Esophagus squamous epithelium (tissue), 5 donors: ENCODE measurements around the gene KRTAP6-2. TPM values are rescaled to one million over a fixed set of nuclear protein-coding genes. Genes with fewer than 3 reads are reported as not detected.

ENCODE experiments used
- DNase-seq: peaks from one replicate; lab custom pipeline; 2025; lab: John Stamatoyannopoulos, UW
- H3K27ac ChIP-seq, 4 donors: fragments of 200-600 bp; sonication (generic); one replicate each; pipeline ENCODE4 v1.5.1; 2016 to 2019; ENCODE audit warnings: mild to moderate bottlenecking in 1 of 4
- H3K27me3 ChIP-seq, 4 donors: fragments of 200-600 bp; sonication (generic); 1 replicate in 3 of 4; 2 replicates in 1 of 4; pipeline versions ENCODE4 v1.5.1 to v1.6.0; 2017 to 2021; ENCODE audit warnings: antibody characterized with exemption in 1 of 4
- H3K36me3 ChIP-seq, 3 donors: fragments of 200-600 bp; sonication (generic); one replicate each; pipeline ENCODE4 v1.5.1; 2016 to 2019
- H3K4me1 ChIP-seq, 3 donors: fragments of 200-600 bp; sonication (generic); one replicate each; pipeline ENCODE4 v1.5.1; 2017 to 2019
- H3K4me3 ChIP-seq, 4 donors: fragments of 200-600 bp; sonication (generic); 1 replicate in 3 of 4; 2 replicates in 1 of 4; pipeline ENCODE4 v1.5.1; 2016 to 2019; ENCODE audit warnings: mild to moderate bottlenecking in 2 of 4, moderate library complexity in 1 of 4
- H3K9me3 ChIP-seq, 3 donors: fragments of 200-600 bp; sonication (generic); one replicate each; pipeline ENCODE4 v1.5.1; 2016 to 2019
- POLR2A ChIP-seq, 4 donors: fragments of 450-650 bp; IDR thresholded peaks; one replicate each; pipeline ENCODE4 v1.6.1; 2017; ENCODE audit warnings: antibody characterized with exemption in 4 of 4, mild to moderate bottlenecking in 4 of 4, moderate library complexity in 3 of 4
- WGBS, 2 donors: methylation state at CpG; one replicate each; pipeline ENCODE4 v1.1.5; 2018; 5-methylcytosine and 5-hydroxymethylcytosine counted together
- intact Hi-C: fragments of 100-400 bp; cut with DNase I; formaldehyde crosslinking; loops from one replicate; pipeline ENCODE4 v1.15.0; 2022
- total RNA-seq, 4 donors: library from RNA; depleted of rRNA; stranded (reverse); fragments of >200 nt; gene quantifications; one replicate each; pipeline ENCODE4 v1.1.0, GENCODE V29; 2016
- TF ChIP-seq, protein P1 (sequence below), 6 experiments: fragments of 450-650 bp in 4 of 6; fragments of 200-600 bp in 2 of 6; sonication (generic) in 2 of 6; IDR thresholded peaks; one replicate each; pipeline ENCODE4 v1.5.1; 2016 to 2019; ENCODE audit warnings: antibody characterized with exemption in 6 of 6, mild to moderate bottlenecking in 4 of 6, moderate library complexity in 4 of 6
- donor health status: DM: yes; HTN: yes; CAD: no.

The KRTAP6-2 gene
- total RNA-seq, 4 donors from 2014 or later = not detected

GRCh38 chr21:30563072-30563471 is 35.6 kb downstream of the KRTAP6-2 start:
- no peaks in the 10 kb centered on the region for H3K36me3 ChIP-seq
- H3K9me3 ChIP-seq = no peaks in the 10 kb centered on the region
- no peak overlapping the region for H3K27ac ChIP-seq
- no peaks in the 10 kb centered on the region for H3K27me3 ChIP-seq
- intact Hi-C loops = no loop called here
- TF ChIP-seq, protein P1, sequence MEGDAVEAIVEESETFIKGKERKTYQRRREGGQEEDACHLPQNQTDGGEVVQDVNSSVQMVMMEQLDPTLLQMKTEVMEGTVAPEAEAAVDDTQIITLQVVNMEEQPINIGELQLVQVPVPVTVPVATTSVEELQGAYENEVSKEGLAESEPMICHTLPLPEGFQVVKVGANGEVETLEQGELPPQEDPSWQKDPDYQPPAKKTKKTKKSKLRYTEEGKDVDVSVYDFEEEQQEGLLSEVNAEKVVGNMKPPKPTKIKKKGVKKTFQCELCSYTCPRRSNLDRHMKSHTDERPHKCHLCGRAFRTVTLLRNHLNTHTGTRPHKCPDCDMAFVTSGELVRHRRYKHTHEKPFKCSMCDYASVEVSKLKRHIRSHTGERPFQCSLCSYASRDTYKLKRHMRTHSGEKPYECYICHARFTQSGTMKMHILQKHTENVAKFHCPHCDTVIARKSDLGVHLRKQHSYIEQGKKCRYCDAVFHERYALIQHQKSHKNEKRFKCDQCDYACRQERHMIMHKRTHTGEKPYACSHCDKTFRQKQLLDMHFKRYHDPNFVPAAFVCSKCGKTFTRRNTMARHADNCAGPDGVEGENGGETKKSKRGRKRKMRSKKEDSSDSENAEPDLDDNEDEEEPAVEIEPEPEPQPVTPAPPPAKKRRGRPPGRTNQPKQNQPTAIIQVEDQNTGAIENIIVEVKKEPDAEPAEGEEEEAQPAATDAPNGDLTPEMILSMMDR (IDR thresholded peaks at IDR 0.05) = no peak
- no peak for TF ChIP-seq POLR2A (IDR thresholded peaks at IDR 0.05)
- 55 to 60% methylated on average over 6 of the region's 6 CpGs for WGBS, 2 donors
- no peak for DNase-seq
- H3K4me1 ChIP-seq = no peaks in the 10 kb centered on the region
- H3K4me3 ChIP-seq = no peak overlapping the region

- no peaks in the 10 kb centered on the region for H3K27me3 ChIP-seq
- TF ChIP-seq, protein P1 (IDR thresholded peaks at IDR 0.05) = no peak
- TF ChIP-seq POLR2A (IDR thresholded peaks at IDR 0.05) = no peak
These were observed 36.7 kb downstream of the KRTAP6-2 start for GRCh38 chr21:30561957-30562356.

GRCh38 chr21:30561264-30561895 is 37.3 kb downstream of the KRTAP6-2 start, which contains the start of gene KRTAP19-7:
TSS of gene KRTAP19-7 (minus strand) at chr21:30561314. CDS start at chr21:30561289, 25 bp downstream.
- WGBS, 2 donors = 74 to 82% methylated on average over 1 to 2 of the region's 2 CpGs
- Histone ChIP-seq H3K36me3 (no peaks in the 10 kb centered on the region), H3K4me1 (no peaks in the 10 kb centered on the region), H3K9me3 (no peaks in the 10 kb centered on the region), H3K27me3 (no peaks in the 10 kb centered on the region), H3K4me3 (no peak within 1 kb of the TSS), H3K27ac (no peak within 1 kb of the TSS)
- no peak for DNase-seq
- intact Hi-C loops = no loop called here
- TF ChIP-seq, protein P1 (IDR thresholded peaks at IDR 0.05) = no peak
- TF ChIP-seq POLR2A (IDR thresholded peaks at IDR 0.05) = no peak

More at GRCh38 chr21:30561957-30562356, 36.7 kb downstream of the KRTAP6-2 start:
- Histone ChIP-seq H3K36me3 (no peaks in the 10 kb centered on the region), H3K4me3 (no peak overlapping the region), H3K4me1 (no peaks in the 10 kb centered on the region), H3K9me3 (no peaks in the 10 kb centered on the region), H3K27ac (no peak overlapping the region)
- WGBS, 2 donors = 72 to 89% methylated on average over 2 of the region's 2 CpGs
- no peak for DNase-seq
- intact Hi-C loops = no loop called here

DNA sequence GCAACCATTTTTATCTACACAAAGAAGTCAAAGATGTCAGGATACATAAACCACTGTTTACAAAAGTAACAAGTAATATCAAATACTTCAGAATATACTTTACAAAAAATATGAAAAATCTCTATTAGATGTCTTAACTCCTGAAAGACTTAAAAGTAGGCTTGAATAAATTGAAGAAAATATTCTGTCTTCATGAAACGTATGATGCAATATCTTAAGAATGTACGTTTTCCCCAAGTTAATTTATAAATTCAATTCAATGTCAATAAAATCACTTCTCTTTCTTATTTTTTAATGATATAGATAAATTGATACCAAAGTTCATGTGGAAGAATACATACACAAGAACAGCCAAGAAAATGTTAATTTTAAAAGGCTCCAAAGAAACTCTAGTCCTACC is 43.6 kb downstream of the KRTAP6-2 start:
- peaks cover 0 to 5% (median 0%) of the 10 kb centered on the region in 3 donors for H3K9me3 ChIP-seq
- DNase-seq = no peak
- TF ChIP-seq POLR2A (IDR thresholded peaks at IDR 0.05) = no peak
- TF ChIP-seq, protein P1 (IDR thresholded peaks at IDR 0.05) = no peak
- 77 to 79% methylated on average over 2 of the region's 2 CpGs for WGBS, 2 donors
- H3K36me3 ChIP-seq = no peaks in the 10 kb centered on the region
- no peaks in the 10 kb centered on the region for H3K27me3 ChIP-seq
- no peak overlapping the region for H3K4me3 ChIP-seq
- H3K27ac ChIP-seq = no peak overlapping the region
- no peaks in the 10 kb centered on the region for H3K4me1 ChIP-seq
- intact Hi-C loops = no loop called here

- no peak for DNase-seq
- intact Hi-C loops = no loop called here
- Histone ChIP-seq H3K4me1 (no peaks in the 10 kb centered on the region), H3K9me3 (peaks cover 0 to 5% (median 0%) of the 10 kb centered on the region in 3 donors), H3K36me3 (no peaks in the 10 kb centered on the region), H3K27me3 (no peaks in the 10 kb centered on the region), H3K4me3 (no peak overlapping the region), H3K27ac (no peak overlapping the region)
- WGBS, 2 donors = 43% methylated on average over 1 of the region's 1 CpG; no CpG with 5 or more reads in 1 of the 2 donors
- TF ChIP-seq, protein P1 (IDR thresholded peaks at IDR 0.05) = no peak
- TF ChIP-seq POLR2A (IDR thresholded peaks at IDR 0.05) = no peak
These were observed 45.9 kb downstream of the KRTAP6-2 start for GRCh38 chr21:30552782-30553181.
